Gastroesophageal sphincter (tissue), 4 donors: ENCODE data around the gene AGTPBP1. TPM values are rescaled to one million over a fixed set of nuclear protein-coding genes. Genes with fewer than 3 reads are reported as not detected.

Experiments used
- ATAC-seq: fragments of 150-250 bp; one replicate; pipeline ENCODE4 v1.9.1; 2016; ENCODE audit warnings: mild to moderate bottlenecking, moderate library complexity
- H3K27ac ChIP-seq, 4 donors: fragments of 200-600 bp; sonication (generic) in 3 of 4; 1 replicate in 3 of 4; 2 replicates in 1 of 4; pipeline ENCODE4 v1.5.1; 2016 to 2019
- H3K27me3 ChIP-seq: fragments of 200-600 bp; sonication (generic); one replicate; pipeline ENCODE4 v1.5.1; 2019
- H3K36me3 ChIP-seq, 2 donors: fragments of 200-600 bp; sonication (generic); one replicate each; pipeline ENCODE4 v1.5.1; 2019; ENCODE audit warnings: control low read depth in 1 of 2
- H3K4me1 ChIP-seq, 3 donors: fragments of 200-600 bp; sonication (generic); 1 replicate in 2 of 3; 2 replicates in 1 of 3; pipeline ENCODE4 v1.5.1; 2016 to 2019; ENCODE audit warnings: control low read depth in 2 of 3
- H3K4me3 ChIP-seq, 2 donors: fragments of 200-600 bp; sonication (generic); one replicate each; pipeline ENCODE4 v1.5.1; 2019; ENCODE audit warnings: mild to moderate bottlenecking in 1 of 2, moderate library complexity in 1 of 2
- H3K9me3 ChIP-seq, 3 donors: fragments of 200-600 bp; sonication (generic); one replicate each; pipeline ENCODE4 v1.5.1; 2017 to 2019; ENCODE audit warnings: control low read depth in 2 of 3
- CTCF ChIP-seq, 4 experiments: fragments of 200-600 bp in 2 of 4; fragments of 450-650 bp in 2 of 4; sonication (generic) in 1 of 4; IDR thresholded peaks; one replicate each; pipeline ENCODE4 v1.5.1; 2017 to 2019; ENCODE audit warnings: antibody characterized with exemption in 4 of 4, mild to moderate bottlenecking in 2 of 4, moderate library complexity in 2 of 4
- EP300 ChIP-seq: sonication (generic); formaldehyde crosslinking; IDR thresholded peaks from one replicate; pipeline ENCODE4 v1.6.1; 2017; ENCODE audit warnings: antibody characterized with exemption, mild to moderate bottlenecking
- POLR2A ChIP-seq, 2 donors: fragments of 450-650 bp; IDR thresholded peaks; one replicate each; pipeline ENCODE4 v1.6.1; 2017; ENCODE audit warnings: antibody characterized with exemption in 2 of 2, mild to moderate bottlenecking in 2 of 2, moderate library complexity in 1 of 2
- POLR2AphosphoS5 ChIP-seq: sonication (generic); formaldehyde crosslinking; IDR thresholded peaks from one replicate; pipeline ENCODE4 v1.6.1; 2017; ENCODE audit warnings: antibody characterized with exemption
- WGBS, 2 donors: methylation state at CpG; one replicate each; pipeline ENCODE4 v1.1.5; 2018; ENCODE audit warnings: low coverage in 1 of 2; 5-methylcytosine and 5-hydroxymethylcytosine counted together
- total RNA-seq, 4 donors: library from RNA; depleted of rRNA; stranded (reverse); fragments of >200 nt; gene quantifications; one replicate each; pipeline ENCODE4 v1.1.0, GENCODE V29; 2016

The AGTPBP1 gene
- total RNA-seq, 4 donors from 2014 or later, result 15.3 to 29.7 (median 19.1) TPM

GRCh38 chr9:85653153-85653552, 88.6 kb downstream of the AGTPBP1 start:
- H3K4me1 ChIP-seq, result no peaks in the 10 kb centered on the region
- 90 to 94% methylated on average over 2 to 4 of the region's 4 CpGs for WGBS, 2 donors
- H3K36me3 ChIP-seq, result peaks cover 0 to 20% of the 10 kb centered on the region in 2 donors
- no peaks in the 10 kb centered on the region for H3K27me3 ChIP-seq
- TF ChIP-seq CTCF (IDR thresholded peaks at IDR 0.05) (no peak), EP300 (no peak)
- no peaks in the 10 kb centered on the region for H3K9me3 ChIP-seq
- no peak overlapping the region for H3K27ac ChIP-seq
- no peak overlapping the region for H3K4me3 ChIP-seq
- no peak for ATAC-seq

GRCh38 chr9:85647571-85647970, 94.2 kb downstream of the AGTPBP1 start:
- Histone ChIP-seq H3K27me3 (no peaks in the 10 kb centered on the region), H3K4me3 (no peak overlapping the region), H3K4me1 (no peaks in the 10 kb centered on the region), H3K36me3 (no peaks in the 10 kb centered on the region), H3K27ac (no peak overlapping the region), H3K9me3 (no peaks in the 10 kb centered on the region)
- 91 to 100% methylated on average over 1 of the region's 1 CpG for WGBS, 2 donors
- TF ChIP-seq POLR2A (IDR thresholded peaks at IDR 0.05) (no peak), POLR2AphosphoS5 (no peak), EP300 (no peak), CTCF (IDR thresholded peaks at IDR 0.05) (no peak)
- no peak for ATAC-seq

GRCh38 chr9:85645909-85646627, 95.7 kb downstream of the AGTPBP1 start:
- no peaks in the 10 kb centered on the region for H3K27me3 ChIP-seq
- H3K36me3 ChIP-seq, result peaks cover 0 to 5% of the 10 kb centered on the region in 2 donors
- H3K4me3 ChIP-seq, result no peak overlapping the region
- 95 to 100% methylated on average over 3 of the region's 3 CpGs for WGBS, 2 donors
- TF ChIP-seq POLR2AphosphoS5, result no peak
- no peak for TF ChIP-seq CTCF (IDR thresholded peaks at IDR 0.05)
- TF ChIP-seq EP300, result no peak
- no peak for TF ChIP-seq POLR2A (IDR thresholded peaks at IDR 0.05)
- H3K27ac ChIP-seq, result no peak overlapping the region
- ATAC-seq, result no peak
- H3K4me1 ChIP-seq, result no peaks in the 10 kb centered on the region
- no peaks in the 10 kb centered on the region for H3K9me3 ChIP-seq

GRCh38 chr9:85640425-85640824, 101.3 kb downstream of the AGTPBP1 start:
- Histone ChIP-seq H3K4me1 (no peaks in the 10 kb centered on the region), H3K9me3 (no peaks in the 10 kb centered on the region), H3K27me3 (no peaks in the 10 kb centered on the region), H3K27ac (no peak overlapping the region), H3K4me3 (no peak overlapping the region), H3K36me3 (peaks cover 0 to 5% of the 10 kb centered on the region in 2 donors)
- 75 to 94% methylated on average over 1 of the region's 1 CpG for WGBS, 2 donors
- no peak for ATAC-seq
- TF ChIP-seq CTCF (IDR thresholded peaks at IDR 0.05) (no peak), POLR2AphosphoS5 (no peak), POLR2A (IDR thresholded peaks at IDR 0.05) (no peak), EP300 (no peak)

GRCh38 chr9:85639675-85640186, 102.0 kb downstream of the AGTPBP1 start:
- 54 to 67% methylated on average over 3 of the region's 3 CpGs for WGBS, 2 donors
- H3K27ac ChIP-seq, result no peak overlapping the region
- H3K27me3 ChIP-seq, result no peaks in the 10 kb centered on the region
- H3K36me3 ChIP-seq, result peaks cover 0 to 5% of the 10 kb centered on the region in 2 donors
- no peak for ATAC-seq
- H3K4me1 ChIP-seq, result no peaks in the 10 kb centered on the region
- H3K4me3 ChIP-seq, result no peak overlapping the region
- TF ChIP-seq POLR2A (IDR thresholded peaks at IDR 0.05) (no peak), POLR2AphosphoS5 (no peak), EP300 (no peak), CTCF (IDR thresholded peaks at IDR 0.05) (no peak)
- H3K9me3 ChIP-seq, result no peaks in the 10 kb centered on the region
